K562 (cell line): ENCODE measurements around the gene TRIP6. TPM values are rescaled to one million over a fixed set of nuclear protein-coding genes. Genes with fewer than 3 reads are reported as not detected.

Experiments
- BCOR ChIP-seq: fragments of 450-650 bp; IDR thresholded peaks from 2 replicates; pipeline ENCODE4 v1.6.1; 2016
- ETV5 ChIP-seq: sonication (generic); formaldehyde crosslinking; IDR thresholded peaks from 2 replicates; pipeline ENCODE4 v1.4.0; 2020; ENCODE audit warnings: low read depth, mild to moderate bottlenecking, missing genetic modification reagents
- FOXJ2 ChIP-seq: fragments of 200-800 bp; sonication (Bioruptor generic); IDR thresholded peaks from 2 replicates; pipeline ENCODE4 v1.6.1; 2016; ENCODE audit warnings: missing genetic modification characterization, missing compliant biosample characterization
- FOXM1 ChIP-seq, 2 experiments: fragments of 450-650 bp in 1 of 2; sonication (generic) in 1 of 2; formaldehyde crosslinking in 1 of 2; IDR thresholded peaks; 2 replicates each; pipeline versions ENCODE4 v1.6.1 to v1.9.0; 2017 to 2022; ENCODE audit warnings: low read depth in 2 of 2, mild to moderate bottlenecking in 2 of 2, missing genetic modification reagents in 1 of 2, moderate library complexity in 1 of 2
- HDAC2 ChIP-seq: fragments of 450-650 bp; IDR thresholded peaks from 2 replicates; pipeline ENCODE4 v1.6.1; 2016; ENCODE audit warnings: mild to moderate bottlenecking
- NR2C2 ChIP-seq, 2 experiments: fragments of 200-800 bp in 1 of 2; sonication (Bioruptor generic) in 1 of 2; sonication (generic) in 1 of 2; formaldehyde crosslinking in 1 of 2; IDR thresholded peaks; 2 replicates each; pipeline versions ENCODE4 v1.6.1 to v1.8.0; 2016 to 2022; ENCODE audit warnings: mild to moderate bottlenecking in 1 of 2, missing compliant biosample characterization in 1 of 2, missing genetic modification characterization in 1 of 2, missing genetic modification reagents in 1 of 2
- PHF20 ChIP-seq: fragments of 450-650 bp; IDR thresholded peaks from 2 replicates; pipeline ENCODE4 v1.6.1; 2018; ENCODE audit not compliant: partially characterized antibody
- POLR2B ChIP-seq: fragments of 450-650 bp; IDR thresholded peaks from 2 replicates; pipeline ENCODE4 v1.6.1; 2018; ENCODE audit warnings: low read depth; ENCODE audit not compliant: partially characterized antibody
- RAD51 ChIP-seq: fragments of 450-650 bp; IDR thresholded peaks from 2 replicates; pipeline ENCODE4 v1.7.1; 2016; ENCODE audit warnings: low read depth, mild to moderate bottlenecking, borderline replicate concordance
- RCOR1 ChIP-seq, 2 experiments: IDR thresholded peaks; 2 replicates each; pipeline ENCODE4 v1.6.1; 2012; ENCODE audit warnings: low read depth in 2 of 2, low read length in 2 of 2, borderline replicate concordance in 1 of 2, improper control_type of control experiment in 1 of 2
- SMAD4 ChIP-seq: fragments of 250-450 bp; sonication (Bioruptor Pico); conservative IDR thresholded peaks from 2 replicates; pipeline ENCODE4 v1.8.0; 2021; ENCODE audit warnings: inconsistent platforms, mild to moderate bottlenecking, moderate library complexity
- TCF7 ChIP-seq: sonication (generic); IDR thresholded peaks from 2 replicates; pipeline ENCODE4 v1.6.1; 2016; ENCODE audit warnings: antibody characterized with exemption, borderline replicate concordance
- ZFP36 ChIP-seq: fragments of 150-350 bp; IDR thresholded peaks from 2 replicates; pipeline ENCODE4 v1.6.1; 2018; ENCODE audit warnings: low read length, low read depth; ENCODE audit not compliant: partially characterized antibody
- ZNF445 ChIP-seq: fragments of 250-450 bp; sonication (Bioruptor Pico); IDR thresholded peaks from 2 replicates; pipeline ENCODE4 v1.4.0; 2020; ENCODE audit warnings: low read depth, mild to moderate bottlenecking, moderate library complexity
- ZNF584 ChIP-seq: fragments of 200-800 bp; sonication (Bioruptor generic); IDR thresholded peaks from 2 replicates; pipeline ENCODE4 v1.6.1; 2016; ENCODE audit warnings: low read depth, mild to moderate bottlenecking, missing genetic modification characterization, missing compliant biosample characterization
- polyA plus RNA-seq, 8 experiments: library from polyadenylated mRNA; depleted of rRNA in 4 of 8; stranded (reverse) in 5 of 8; unstranded in 3 of 8; fragments of >200 nt; fragmentation: Nextera tagmentation in 2 of 8; fragmentation: Illumina TruSeq in 1 of 8; extraction: Ambion mirVana in 2 of 8; extraction: Trizol in 1 of 8; gene quantifications; 2 replicates each; pipeline versions ENCODE4 v1.2.1 to v1.2.3, GENCODE V29; 2011 to 2014; ENCODE audit warnings: inconsistent platforms in 1 of 8, missing spikeins in 1 of 8
- total RNA-seq, 7 experiments: library from RNA; depleted of rRNA in 6 of 7; stranded (reverse); fragments of >200 nt in 6 of 7; fragmentation: Illumina TruSeq in 2 of 7; extraction: Trizol in 2 of 7; gene quantifications; 2 replicates each; pipeline versions ENCODE4 v1.2.1 to v1.2.3, GENCODE V29; 2011 to 2021; ENCODE audit warnings: low replicate concordance in 1 of 7
- TF ChIP-seq, protein P1 (sequence below): fragments of 250-450 bp; sonication (Bioruptor Pico); IDR thresholded peaks from 2 replicates; pipeline ENCODE4 v1.5.0; 2022; ENCODE audit warnings: mild to moderate bottlenecking
- TF ChIP-seq, protein P2 (sequence below): sonication (generic); formaldehyde crosslinking; IDR thresholded peaks from 2 replicates; pipeline ENCODE4 v1.8.0; 2022; ENCODE audit warnings: mild to moderate bottlenecking, low read depth, missing genetic modification reagents

TRIP6 gene
- total and polyA plus RNA-seq, 9 of the 15 experiments (the other 6 are each of a cell fraction or from before 2014, with no cell fraction given): 5.9 to 141 (median 54.0) TPM

- TF ChIP-seq, protein P1, sequence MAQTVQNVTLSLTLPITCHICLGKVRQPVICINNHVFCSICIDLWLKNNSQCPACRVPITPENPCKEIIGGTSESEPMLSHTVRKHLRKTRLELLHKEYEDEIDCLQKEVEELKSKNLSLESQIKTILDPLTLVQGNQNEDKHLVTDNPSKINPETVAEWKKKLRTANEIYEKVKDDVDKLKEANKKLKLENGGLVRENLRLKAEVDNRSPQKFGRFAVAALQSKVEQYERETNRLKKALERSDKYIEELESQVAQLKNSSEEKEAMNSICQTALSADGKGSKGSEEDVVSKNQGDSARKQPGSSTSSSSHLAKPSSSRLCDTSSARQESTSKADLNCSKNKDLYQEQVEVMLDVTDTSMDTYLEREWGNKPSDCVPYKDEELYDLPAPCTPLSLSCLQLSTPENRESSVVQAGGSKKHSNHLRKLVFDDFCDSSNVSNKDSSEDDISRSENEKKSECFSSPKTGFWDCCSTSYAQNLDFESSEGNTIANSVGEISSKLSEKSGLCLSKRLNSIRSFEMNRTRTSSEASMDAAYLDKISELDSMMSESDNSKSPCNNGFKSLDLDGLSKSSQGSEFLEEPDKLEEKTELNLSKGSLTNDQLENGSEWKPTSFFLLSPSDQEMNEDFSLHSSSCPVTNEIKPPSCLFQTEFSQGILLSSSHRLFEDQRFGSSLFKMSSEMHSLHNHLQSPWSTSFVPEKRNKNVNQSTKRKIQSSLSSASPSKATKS (CRISPR knock-in tag): no peak
- TF ChIP-seq ZNF445 (CRISPR knock-in tag) (0 out of 2 replicates have a peak, but pooled peaks have one; percentile 66), FOXM1 (IDR thresholded peaks at IDR 0.05; ENCODE audit: low read depth) (peak; percentile 52; the same call in 1 of the 2 replicates), FOXM1 (CRISPR knock-in tag; IDR thresholded peaks at IDR 0.05; ENCODE audit: low read depth) (0 out of 2 replicates have a peak, but pooled peaks have one; percentile 45), BCOR (peak; percentile 53; the same call in 1 of the 2 replicates), TCF7 (no peak), ZNF584 (CRISPR knock-in tag) (no peak), ETV5 (CRISPR knock-in tag) (peak; percentile 53; the same call in 1 of the 2 replicates), POLR2B (peak; percentile 44), FOXJ2 (tag) (0 out of 2 replicates have a peak, but pooled peaks have one; percentile 2), PHF20 (peak; percentile 81), HDAC2 (peak; percentile 31; the same call in 1 of the 2 replicates), RCOR1 (IDR thresholded peaks at IDR 0.05; ENCODE audit: borderline replicate concordance in 1 of 2, low read depth in 2 of 2, low read length in 2 of 2) (peak in 1 of 2 experiments; percentile 37; a peak in 2 of 4 replicates), RAD51 (peak; percentile 97), SMAD4 (CRISPR knock-in tag) (peak; percentile 70; the same call in 1 of the 2 replicates), NR2C2 (CRISPR knock-in tag; IDR thresholded peaks at IDR 0.05) (peak; percentile 58; the same call in 1 of the 2 replicates), NR2C2 (tag; IDR thresholded peaks at IDR 0.05) (peak; percentile 68), ZFP36 (no peak)
- TF ChIP-seq, protein P2, sequence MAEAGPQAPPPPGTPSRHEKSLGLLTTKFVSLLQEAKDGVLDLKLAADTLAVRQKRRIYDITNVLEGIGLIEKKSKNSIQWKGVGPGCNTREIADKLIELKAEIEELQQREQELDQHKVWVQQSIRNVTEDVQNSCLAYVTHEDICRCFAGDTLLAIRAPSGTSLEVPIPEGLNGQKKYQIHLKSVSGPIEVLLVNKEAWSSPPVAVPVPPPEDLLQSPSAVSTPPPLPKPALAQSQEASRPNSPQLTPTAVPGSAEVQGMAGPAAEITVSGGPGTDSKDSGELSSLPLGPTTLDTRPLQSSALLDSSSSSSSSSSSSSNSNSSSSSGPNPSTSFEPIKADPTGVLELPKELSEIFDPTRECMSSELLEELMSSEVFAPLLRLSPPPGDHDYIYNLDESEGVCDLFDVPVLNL (CRISPR knock-in tag): peak; percentile 76; the same call in 1 of the 2 replicates
These were observed 29.9 kb upstream of the TRIP6 start (continued) for GRCh38 chr7:100837099-100837836.
